ENCODE measurements around the gene TBC1D22A. TPM values are rescaled to one million over a fixed set of nuclear protein-coding genes. Genes with fewer than 3 reads are reported as not detected.

TBC1D22A gene
- total RNA-seq, 4 donors from 2014 or later, result 42.6 to 70.4 (median 55.1) TPM

DNA sequence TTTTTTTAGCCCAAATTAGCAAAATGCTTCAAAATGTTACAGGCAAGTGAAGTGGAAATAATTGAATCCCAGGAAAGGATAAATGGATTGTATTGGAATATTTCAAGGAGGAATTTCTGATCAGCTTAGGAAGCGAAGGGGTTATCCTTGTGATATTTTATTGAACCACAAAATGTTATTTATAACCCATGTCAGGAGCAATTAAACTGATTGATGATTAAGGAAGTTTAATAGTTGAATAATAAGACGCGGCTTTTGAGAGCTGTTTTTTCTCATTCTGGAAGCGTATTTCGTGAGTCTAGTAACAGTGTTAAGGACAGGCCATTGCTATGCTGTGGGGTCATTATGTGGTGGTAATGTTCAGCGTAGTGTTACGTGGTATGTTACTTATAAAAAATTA, 192.3 kb downstream of the TBC1D22A start:
- H3K4me3 ChIP-seq, result no peak overlapping the region
- no peaks in the 10 kb centered on the region for H3K36me3 ChIP-seq
- H3K27me3 ChIP-seq, result no peaks in the 10 kb centered on the region
- no peaks in the 10 kb centered on the region for H3K4me1 ChIP-seq
- no peak overlapping the region for H3K27ac ChIP-seq
- DNase-seq, result no peak
- H3K9me3 ChIP-seq, result no peaks in the 10 kb centered on the region
- TF ChIP-seq, protein P1, sequence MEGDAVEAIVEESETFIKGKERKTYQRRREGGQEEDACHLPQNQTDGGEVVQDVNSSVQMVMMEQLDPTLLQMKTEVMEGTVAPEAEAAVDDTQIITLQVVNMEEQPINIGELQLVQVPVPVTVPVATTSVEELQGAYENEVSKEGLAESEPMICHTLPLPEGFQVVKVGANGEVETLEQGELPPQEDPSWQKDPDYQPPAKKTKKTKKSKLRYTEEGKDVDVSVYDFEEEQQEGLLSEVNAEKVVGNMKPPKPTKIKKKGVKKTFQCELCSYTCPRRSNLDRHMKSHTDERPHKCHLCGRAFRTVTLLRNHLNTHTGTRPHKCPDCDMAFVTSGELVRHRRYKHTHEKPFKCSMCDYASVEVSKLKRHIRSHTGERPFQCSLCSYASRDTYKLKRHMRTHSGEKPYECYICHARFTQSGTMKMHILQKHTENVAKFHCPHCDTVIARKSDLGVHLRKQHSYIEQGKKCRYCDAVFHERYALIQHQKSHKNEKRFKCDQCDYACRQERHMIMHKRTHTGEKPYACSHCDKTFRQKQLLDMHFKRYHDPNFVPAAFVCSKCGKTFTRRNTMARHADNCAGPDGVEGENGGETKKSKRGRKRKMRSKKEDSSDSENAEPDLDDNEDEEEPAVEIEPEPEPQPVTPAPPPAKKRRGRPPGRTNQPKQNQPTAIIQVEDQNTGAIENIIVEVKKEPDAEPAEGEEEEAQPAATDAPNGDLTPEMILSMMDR (IDR thresholded peaks at IDR 0.05), result no peak
- TF ChIP-seq POLR2A (IDR thresholded peaks at IDR 0.05), result no peak

- Histone ChIP-seq H3K4me1 (no peaks in the 10 kb centered on the region), H3K27me3 (no peaks in the 10 kb centered on the region), H3K4me3 (no peak overlapping the region), H3K36me3 (no peaks in the 10 kb centered on the region), H3K27ac (no peak overlapping the region), H3K9me3 (no peaks in the 10 kb centered on the region)
- no peak for DNase-seq
- TF ChIP-seq, protein P1 (IDR thresholded peaks at IDR 0.05), result no peak
- TF ChIP-seq POLR2A (IDR thresholded peaks at IDR 0.05), result no peak
Observed at GRCh38 chr22:46956498-46957215, 194.2 kb downstream of the TBC1D22A start.

DNA sequence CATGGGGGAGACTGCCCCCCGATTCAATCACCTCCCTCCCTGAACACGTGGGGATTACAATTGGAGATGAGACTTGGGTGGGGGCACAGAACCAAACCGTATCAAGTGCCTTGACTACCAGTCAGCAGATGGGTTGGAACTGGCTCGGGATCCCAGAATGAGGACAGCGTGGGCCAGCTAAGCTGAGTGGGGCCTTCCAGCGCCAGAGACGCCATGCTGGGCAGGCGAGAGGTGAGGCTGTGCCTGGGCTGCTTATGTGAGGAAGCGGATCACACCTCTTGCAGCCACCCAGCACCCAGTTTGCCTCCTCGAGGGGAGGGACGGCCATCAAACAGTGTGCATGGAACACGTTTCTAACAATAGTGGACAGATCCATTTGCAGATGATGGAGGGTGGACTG, 195.1 kb downstream of the TBC1D22A start:
- Histone ChIP-seq H3K27me3 (no peaks in the 10 kb centered on the region), H3K4me3 (no peak overlapping the region), H3K36me3 (no peaks in the 10 kb centered on the region), H3K4me1 (no peaks in the 10 kb centered on the region), H3K9me3 (no peaks in the 10 kb centered on the region), H3K27ac (no peak overlapping the region)
- DNase-seq, result no peak
- TF ChIP-seq POLR2A (IDR thresholded peaks at IDR 0.05), result no peak
- TF ChIP-seq, protein P1 (IDR thresholded peaks at IDR 0.05), result no peak

GRCh38 chr22:46958191-46958590, 195.7 kb downstream of the TBC1D22A start:
- Histone ChIP-seq H3K4me1 (no peaks in the 10 kb centered on the region), H3K4me3 (no peak overlapping the region), H3K9me3 (no peaks in the 10 kb centered on the region), H3K27me3 (no peaks in the 10 kb centered on the region), H3K27ac (no peak overlapping the region), H3K36me3 (no peaks in the 10 kb centered on the region)
- TF ChIP-seq, protein P1 (IDR thresholded peaks at IDR 0.05), result no peak
- no peak for TF ChIP-seq POLR2A (IDR thresholded peaks at IDR 0.05)
- no peak for DNase-seq

- TF ChIP-seq POLR2A (IDR thresholded peaks at IDR 0.05), result no peak
- TF ChIP-seq, protein P1 (IDR thresholded peaks at IDR 0.05), result no peak
- no peak overlapping the region for H3K4me3 ChIP-seq
- no peaks in the 10 kb centered on the region for H3K4me1 ChIP-seq
- no peak for DNase-seq
- H3K27me3 ChIP-seq, result no peaks in the 10 kb centered on the region
- no peaks in the 10 kb centered on the region for H3K36me3 ChIP-seq
- H3K27ac ChIP-seq, result no peak overlapping the region
- no peaks in the 10 kb centered on the region for H3K9me3 ChIP-seq
Observed at GRCh38 chr22:46958658-46959057, 196.2 kb downstream of the TBC1D22A start.

Data from Peyer's patch (tissue), 4 donors.